ENCODE measurements around the gene SENP1. TPM values are rescaled to one million over a fixed set of nuclear protein-coding genes. Genes with fewer than 3 reads are reported as not detected.

SENP1 gene
- total RNA-seq, 4 donors from 2014 or later = 20.6 to 58.8 (median 24.5) TPM

- peak overlapping the region; percentile 89 to 96 (median 93) for H3K27ac ChIP-seq
- TF ChIP-seq CTCF (IDR thresholded peaks at IDR 0.05) (no peak), POLR2A (IDR thresholded peaks at IDR 0.05) (no peak)
- no peaks in the 10 kb centered on the region for H3K36me3 ChIP-seq
- intact Hi-C loops (cut with DNase I) = no loop called here
- WGBS, 2 donors = 44 to 51% methylated on average over 5 of the region's 5 CpGs
- no peak for DNase-seq
- H3K27me3 ChIP-seq = no peaks in the 10 kb centered on the region
- peak overlapping the region in 2 of 3 donors; percentile 68 to 71 for H3K4me3 ChIP-seq (replicated peaks in 1 of 3)
- H3K4me1 ChIP-seq = peaks cover 7 to 16% of the 10 kb centered on the region in 2 donors
- H3K9me3 ChIP-seq = no peaks in the 10 kb centered on the region
Observed at GRCh38 chr12:48106681-48107613, 1.1 kb upstream of the SENP1 start.

- peak overlapping the region; percentile 65 to 71 (median 68) for H3K4me3 ChIP-seq (replicated peaks in 1 of 3)
- intact Hi-C loops (cut with DNase I) = no loop called here
- DNase-seq = no peak
- 0% methylated on average over 24 to 28 of the region's 30 CpGs for WGBS, 2 donors
- no peak for TF ChIP-seq POLR2A (IDR thresholded peaks at IDR 0.05)
- TF ChIP-seq CTCF (IDR thresholded peaks at IDR 0.05) = no peak
- H3K9me3 ChIP-seq = no peaks in the 10 kb centered on the region
- peaks cover 7 to 16% of the 10 kb centered on the region in 2 donors for H3K4me1 ChIP-seq
- peak overlapping the region; percentile 89 to 96 (median 93) for H3K27ac ChIP-seq
- H3K36me3 ChIP-seq = no peaks in the 10 kb centered on the region
- H3K27me3 ChIP-seq = no peaks in the 10 kb centered on the region
Observed at GRCh38 chr12:48105321-48105866, 485 bp downstream of the SENP1 start.

- intact Hi-C loops (cut with DNase I) = no loop called here
Observed at GRCh38 chr12:48104531-48104930, 1.3 kb downstream of the SENP1 start.

GRCh38 chr12:48092611-48093010 is 13.3 kb downstream of the SENP1 start:
- H3K27me3 ChIP-seq = no peaks in the 10 kb centered on the region
- no peak for DNase-seq
- peaks cover 5 to 25% of the 10 kb centered on the region in 2 donors for H3K36me3 ChIP-seq
- H3K9me3 ChIP-seq = no peaks in the 10 kb centered on the region
- WGBS, 2 donors = 90 to 92% methylated on average over 1 of the region's 1 CpG
- TF ChIP-seq CTCF (IDR thresholded peaks at IDR 0.05) = no peak
- no peak for TF ChIP-seq POLR2A (IDR thresholded peaks at IDR 0.05)
- no peak overlapping the region for H3K27ac ChIP-seq
- intact Hi-C loops (cut with DNase I) = no loop called here
- no peaks in the 10 kb centered on the region for H3K4me1 ChIP-seq
- no peak overlapping the region for H3K4me3 ChIP-seq (replicated peaks in 1 of 3)

More at GRCh38 chr12:48104531-48104930, 1.3 kb downstream of the SENP1 start:
- 54% methylated on average over 4 of the region's 4 CpGs for WGBS, 2 donors
- H3K4me1 ChIP-seq = peaks cover 7 to 16% of the 10 kb centered on the region in 2 donors
- no peaks in the 10 kb centered on the region for H3K27me3 ChIP-seq
- H3K27ac ChIP-seq = no peak overlapping the region
- DNase-seq = no peak
- no peaks in the 10 kb centered on the region for H3K36me3 ChIP-seq
- no peak overlapping the region for H3K4me3 ChIP-seq (replicated peaks in 1 of 3)
- TF ChIP-seq POLR2A (IDR thresholded peaks at IDR 0.05) (no peak), CTCF (IDR thresholded peaks at IDR 0.05) (no peak)
- H3K9me3 ChIP-seq = no peaks in the 10 kb centered on the region

GRCh38 chr12:48086327-48086726 is 19.6 kb downstream of the SENP1 start:
- Histone ChIP-seq H3K4me1 (no peaks in the 10 kb centered on the region), H3K9me3 (no peaks in the 10 kb centered on the region), H3K4me3 (replicated peaks in 1 of 3) (no peak overlapping the region), H3K27me3 (no peaks in the 10 kb centered on the region), H3K27ac (no peak overlapping the region), H3K36me3 (peaks cover 10 to 44% of the 10 kb centered on the region in 2 donors)
- WGBS, 2 donors = 90 to 93% methylated on average over 3 of the region's 3 CpGs
- intact Hi-C loops (cut with DNase I) = no loop called here
- TF ChIP-seq POLR2A (IDR thresholded peaks at IDR 0.05) = no peak
- no peak for TF ChIP-seq CTCF (IDR thresholded peaks at IDR 0.05)
- no peak for DNase-seq
